HG03460 (cell line): ENCODE measurements around the gene APOB.

Experiments used
- ATAC-seq: cut with Tn5 transposase; IDR thresholded peaks from one replicate; pipeline ENCODE4 v1.9.1; 2021; ENCODE audit not compliant: unreplicated experiment

The APOB gene

DNA sequence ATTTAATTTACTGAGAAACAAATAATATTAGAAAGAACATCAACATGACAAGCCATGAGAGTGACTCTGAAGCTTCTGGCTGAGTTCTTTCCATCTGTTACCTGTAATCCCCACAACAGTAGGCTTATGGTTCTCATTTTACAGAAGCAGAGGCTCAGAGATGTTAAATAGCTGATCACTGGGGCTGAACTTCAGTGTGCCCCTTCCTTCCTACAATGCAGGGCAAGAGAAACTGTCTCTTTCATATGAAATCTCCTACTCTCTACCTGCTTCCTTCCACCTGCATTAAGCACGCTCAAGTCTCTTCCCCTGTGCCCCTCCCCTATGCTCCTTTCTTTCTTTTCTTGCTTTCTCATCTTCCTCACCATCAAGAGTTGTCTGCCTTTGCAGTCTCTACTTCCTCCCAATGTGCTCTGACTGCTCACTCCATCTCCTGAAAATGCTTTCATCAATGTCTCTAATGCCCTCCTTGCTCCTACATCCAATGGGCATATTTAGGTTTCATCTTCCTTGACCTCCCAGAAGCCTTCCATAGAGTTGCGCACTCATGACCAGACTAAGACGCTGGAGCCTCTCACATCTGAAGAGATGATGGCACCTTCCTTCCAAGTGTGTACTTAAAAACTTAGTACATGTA, 23.7 kb downstream of the APOB start:
- ATAC-seq, result no peak

DNA sequence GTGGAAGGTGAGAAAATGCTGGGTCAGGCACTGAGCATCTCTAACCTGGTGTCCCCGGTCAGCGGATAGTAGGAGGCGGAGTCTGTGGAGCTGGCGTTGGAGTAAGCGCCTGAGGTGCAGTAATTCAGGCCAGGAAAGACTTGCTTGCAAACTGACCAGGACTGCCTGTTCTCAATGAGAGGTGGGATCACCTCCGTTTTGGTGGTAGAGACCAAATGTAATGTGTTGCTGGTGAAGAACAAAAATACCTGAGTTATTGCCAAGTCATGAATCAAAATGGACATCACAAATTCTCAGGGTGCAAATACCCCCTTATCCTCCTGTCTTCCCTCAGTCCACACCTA, 24.2 kb downstream of the APOB start:
- ATAC-seq, result no peak

DNA sequence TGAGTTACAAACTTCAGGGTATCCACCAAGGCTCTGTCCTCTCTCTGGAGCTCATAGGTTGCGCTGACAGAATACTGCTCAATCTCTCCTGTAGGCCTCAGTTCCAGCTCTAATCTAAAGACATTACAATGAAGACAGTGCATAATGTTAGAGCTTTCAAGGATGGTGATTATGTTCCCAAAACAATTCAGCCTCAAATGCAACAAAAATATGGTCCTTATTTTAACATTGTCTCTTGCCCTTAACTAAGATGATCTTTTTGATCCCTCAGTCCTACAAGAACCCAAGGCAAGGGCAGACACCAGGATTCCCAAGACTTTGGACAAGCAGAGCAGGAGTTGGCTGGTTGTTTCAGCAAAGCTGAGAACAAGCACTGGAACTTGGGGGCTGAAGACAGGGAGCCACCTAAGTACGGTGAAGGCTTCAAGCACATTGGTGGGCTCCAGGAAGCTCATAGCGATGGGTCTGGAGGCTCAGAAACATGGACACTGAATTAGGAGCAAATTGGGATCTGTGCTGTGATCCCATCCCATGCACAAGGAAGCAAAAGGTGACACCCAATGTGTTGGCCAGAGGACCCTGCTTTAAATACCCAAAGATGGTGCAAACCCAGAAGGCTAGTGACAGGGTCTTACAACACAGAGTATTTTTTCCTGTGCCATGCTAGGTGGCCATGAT, 24.7 kb downstream of the APOB start:
- ATAC-seq, result no peak

DNA sequence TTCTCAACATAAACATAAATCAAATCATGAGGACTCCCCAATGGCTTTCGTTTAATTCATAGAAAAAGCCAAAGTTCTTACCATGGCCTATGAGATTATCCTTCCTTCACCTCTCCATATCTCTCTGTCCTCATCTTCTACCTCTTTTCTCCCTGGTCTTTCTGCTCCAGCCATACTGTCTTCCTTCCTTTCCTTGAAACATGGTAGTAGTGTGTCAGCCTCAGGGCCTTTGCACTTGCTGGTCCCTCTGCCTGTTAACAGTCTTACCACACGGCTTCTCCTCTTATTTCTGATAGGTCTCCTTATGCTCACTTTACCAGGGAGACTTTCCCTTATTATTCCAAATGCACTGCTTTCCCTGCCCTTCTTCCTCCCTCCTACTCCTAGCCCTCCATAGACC, 25.6 kb downstream of the APOB start:
- no peak for ATAC-seq

DNA sequence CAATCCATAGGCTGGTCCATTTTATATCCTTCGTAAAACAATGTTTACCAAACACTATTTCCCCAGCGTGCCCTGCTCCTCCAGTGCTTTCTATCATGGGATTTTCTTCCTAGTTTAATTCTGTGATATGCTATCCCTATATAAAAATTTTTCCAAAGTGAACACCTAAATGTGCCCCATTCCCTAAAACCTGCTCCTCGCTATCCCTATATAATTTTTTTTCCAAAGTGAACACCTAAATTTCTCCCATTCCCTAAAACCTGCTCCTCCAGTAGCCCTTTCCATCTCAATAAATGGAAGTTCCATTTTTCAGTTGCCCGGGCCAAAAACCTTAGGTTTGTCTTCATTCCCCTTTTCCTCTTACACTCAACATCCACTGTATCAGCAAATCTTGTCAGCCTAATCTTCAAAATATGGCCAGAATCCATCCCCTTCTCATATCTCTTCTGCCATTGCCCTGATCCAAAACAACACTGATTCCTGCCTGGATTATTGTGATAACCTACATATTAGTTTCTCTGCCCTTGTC, 26.1 kb downstream of the APOB start:
- ATAC-seq, result no peak

DNA sequence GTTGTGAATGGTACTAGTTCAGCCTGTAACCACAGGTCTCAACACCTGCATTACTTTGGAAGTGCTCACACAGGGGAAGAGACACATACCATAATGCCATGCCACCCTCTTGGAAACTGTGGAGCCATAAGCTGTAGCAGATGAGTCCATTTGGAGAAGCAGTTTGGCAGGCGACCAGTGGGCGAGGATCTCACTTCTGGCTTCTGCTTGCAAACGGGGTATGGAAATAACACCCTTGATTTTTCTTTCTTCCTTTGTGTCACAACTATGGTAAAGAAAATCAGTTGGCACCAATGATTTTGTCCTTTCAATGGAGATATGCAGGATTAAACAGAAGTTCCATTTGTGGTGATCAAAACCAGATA, 28.6 kb downstream of the APOB start:
- ATAC-seq, result no peak

DNA sequence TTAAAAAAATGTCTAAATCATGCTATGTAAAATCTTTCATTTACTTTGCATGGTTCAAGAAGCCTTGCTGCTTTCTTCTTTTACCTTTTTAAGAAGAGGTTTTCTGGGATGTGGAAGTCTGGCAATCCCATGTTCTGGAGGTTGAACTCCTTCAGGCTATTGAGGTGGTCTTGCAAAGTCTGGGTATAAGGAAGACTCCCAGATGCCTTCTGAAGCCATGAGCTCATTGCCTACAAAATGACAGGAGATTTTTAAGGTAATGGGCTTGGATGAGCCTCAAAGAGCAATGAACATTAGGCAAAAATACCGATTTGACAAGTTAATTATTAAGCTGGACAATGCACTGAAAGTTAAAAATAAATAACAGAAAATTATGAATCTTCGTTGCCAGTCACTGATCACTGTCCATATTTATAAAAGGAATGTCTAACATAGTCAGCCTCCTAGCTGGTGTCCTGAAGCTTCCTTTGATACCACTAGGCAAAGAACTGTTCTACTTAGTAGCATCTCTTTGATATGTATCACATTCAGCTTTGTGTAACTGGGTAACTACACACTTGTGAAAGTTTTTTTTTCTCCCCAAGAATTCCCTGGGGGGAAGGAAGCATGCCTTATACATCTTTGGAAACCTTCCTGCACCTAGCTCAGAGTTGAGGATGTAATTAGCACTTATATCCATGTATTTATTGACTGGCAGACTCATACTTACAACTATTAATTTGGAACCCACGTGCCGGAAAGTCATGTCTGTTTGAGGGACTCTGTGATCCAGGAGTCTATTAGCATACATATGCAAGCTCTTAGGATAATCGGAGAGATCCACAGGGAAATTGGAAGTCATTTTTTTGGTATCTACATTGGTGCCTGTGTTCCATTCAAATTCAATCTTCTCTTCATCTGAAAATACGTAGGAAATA, 29.3 kb downstream of the APOB start:
- ATAC-seq, result no peak

DNA sequence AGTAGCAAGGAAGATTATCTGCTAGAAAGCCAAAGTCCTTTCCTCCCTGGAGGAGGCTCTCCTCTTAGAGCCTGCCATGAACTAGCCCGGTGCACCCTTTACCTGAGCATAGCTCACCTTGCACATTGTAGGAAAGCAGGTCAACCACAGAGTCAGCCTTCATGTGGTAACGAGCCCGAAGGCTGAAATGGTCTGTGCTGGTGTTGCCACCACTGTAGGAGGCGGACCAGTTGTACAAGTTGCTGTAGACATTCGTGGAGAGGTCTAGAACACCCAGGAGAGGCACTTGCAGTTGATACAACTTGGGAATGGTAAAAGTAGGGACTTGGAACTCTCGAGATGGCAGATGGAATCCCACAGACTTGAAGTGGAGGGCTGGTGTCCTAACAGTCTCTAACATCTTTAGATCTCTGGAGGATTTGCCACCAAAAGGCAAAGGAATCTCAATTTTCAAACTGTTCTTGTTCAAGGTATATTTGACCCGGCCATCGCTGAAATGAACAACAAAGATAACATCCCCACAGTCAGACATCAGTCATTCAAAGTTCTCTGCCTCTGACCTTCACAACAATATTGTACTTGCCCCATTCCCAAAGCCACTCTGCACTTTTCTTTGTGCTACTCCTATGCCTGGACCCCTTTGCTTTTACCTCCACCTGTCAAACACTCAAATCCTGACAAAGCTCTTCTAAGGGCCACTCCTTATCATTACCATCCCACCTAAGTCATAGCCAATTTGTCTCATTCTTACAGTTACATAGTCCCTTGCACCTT, 30.6 kb downstream of the APOB start:
- no peak for ATAC-seq

DNA sequence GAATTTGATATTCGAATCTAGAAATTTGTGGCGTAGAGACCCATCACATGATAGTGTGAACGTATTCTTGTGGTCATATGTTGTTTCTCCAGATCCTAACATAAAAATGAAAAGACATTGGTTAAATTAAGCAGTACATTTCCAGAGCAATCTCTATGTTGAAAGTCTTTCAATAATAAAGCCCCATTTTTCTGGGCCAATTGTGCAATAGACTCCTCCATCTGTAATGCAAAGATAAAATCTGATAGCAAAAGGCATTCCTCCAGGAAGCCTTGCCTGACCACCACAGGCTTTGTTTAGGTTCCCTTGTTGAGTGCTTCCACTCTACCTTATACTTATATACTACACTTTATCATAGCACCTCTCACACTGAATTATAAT, 31.3 kb downstream of the APOB start:
- no peak for ATAC-seq

DNA sequence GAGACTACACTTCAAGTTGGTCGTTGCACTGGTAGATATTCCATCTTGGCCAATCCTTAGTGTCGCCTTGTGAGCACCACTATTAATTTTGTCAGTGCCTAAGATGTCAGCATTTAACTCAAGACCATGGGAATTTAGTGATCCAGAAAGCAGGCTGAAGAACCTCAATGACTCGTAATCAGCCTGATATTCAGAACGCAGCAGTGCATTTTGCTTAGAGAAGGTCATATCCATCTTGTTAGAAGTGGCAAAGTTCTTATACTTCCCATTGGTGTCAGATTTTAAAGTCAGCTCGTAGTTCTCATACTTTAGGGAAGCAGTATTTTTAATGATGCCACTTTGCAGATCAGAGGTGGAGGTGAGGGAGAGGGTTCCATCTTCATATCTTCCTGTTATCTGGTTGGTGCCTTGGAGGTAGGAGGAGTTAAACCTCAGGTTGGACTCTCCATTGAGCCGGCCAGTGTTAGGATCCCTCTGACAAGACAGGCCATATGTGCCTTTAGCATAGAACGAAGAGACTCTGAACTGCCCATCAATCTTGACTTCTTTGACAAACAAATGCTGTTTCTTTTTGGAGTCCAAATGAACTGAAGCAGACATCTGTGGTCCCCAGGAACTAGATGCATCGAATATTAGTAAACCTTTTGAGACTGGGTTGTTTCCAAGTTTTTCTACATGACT, 31.9 kb downstream of the APOB start:
- no peak for ATAC-seq

DNA sequence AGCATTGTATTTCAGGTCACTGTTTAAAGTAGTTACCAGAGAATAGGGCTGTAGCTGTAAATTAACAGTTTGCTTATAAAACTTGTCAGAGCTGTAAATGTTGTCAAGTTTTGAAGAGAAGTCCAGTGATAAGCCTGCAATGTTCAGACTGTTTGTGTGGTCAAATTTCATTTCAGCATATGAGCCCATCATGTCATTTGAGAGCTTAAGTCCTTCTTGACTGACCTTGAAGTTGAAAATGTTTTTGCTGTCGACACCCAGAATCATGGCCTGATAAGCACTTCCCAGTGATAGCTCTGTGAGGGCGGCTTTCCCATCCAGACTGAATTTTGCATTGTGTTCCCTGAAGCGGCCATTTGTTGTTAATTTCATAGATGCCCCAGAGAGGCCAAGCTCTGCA, 32.4 kb downstream of the APOB start:
- ATAC-seq, result no peak

DNA sequence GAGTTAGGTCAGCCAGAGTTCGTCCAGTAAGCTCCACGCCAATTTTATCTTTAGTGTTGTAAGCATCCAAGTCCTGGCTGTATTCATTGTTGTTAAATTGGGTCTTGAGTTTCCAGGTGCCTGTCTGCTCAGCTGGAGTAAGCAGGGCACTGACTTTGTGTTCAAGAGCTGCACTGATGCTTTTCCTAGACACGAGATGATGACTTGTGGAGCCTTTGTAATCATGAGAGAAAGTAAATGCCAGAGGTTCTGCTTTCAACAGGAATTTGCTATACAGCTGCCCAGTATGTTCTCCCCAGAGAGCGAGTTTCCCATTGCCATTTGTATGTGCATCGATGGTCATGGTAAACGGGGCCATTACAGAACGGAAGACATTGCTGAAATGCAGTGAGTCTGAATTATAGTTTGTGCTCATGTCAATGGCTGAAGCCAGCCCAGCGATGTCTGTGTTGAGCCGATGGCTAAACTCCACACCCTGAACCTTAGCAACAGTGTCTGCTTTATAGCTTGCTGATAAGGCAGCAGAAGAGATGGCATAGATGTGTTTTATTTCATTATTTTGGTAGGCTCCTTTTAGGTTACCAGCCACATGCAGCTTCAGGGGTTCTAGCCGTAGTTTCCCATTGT, 32.9 kb downstream of the APOB start:
- ATAC-seq, result no peak

DNA sequence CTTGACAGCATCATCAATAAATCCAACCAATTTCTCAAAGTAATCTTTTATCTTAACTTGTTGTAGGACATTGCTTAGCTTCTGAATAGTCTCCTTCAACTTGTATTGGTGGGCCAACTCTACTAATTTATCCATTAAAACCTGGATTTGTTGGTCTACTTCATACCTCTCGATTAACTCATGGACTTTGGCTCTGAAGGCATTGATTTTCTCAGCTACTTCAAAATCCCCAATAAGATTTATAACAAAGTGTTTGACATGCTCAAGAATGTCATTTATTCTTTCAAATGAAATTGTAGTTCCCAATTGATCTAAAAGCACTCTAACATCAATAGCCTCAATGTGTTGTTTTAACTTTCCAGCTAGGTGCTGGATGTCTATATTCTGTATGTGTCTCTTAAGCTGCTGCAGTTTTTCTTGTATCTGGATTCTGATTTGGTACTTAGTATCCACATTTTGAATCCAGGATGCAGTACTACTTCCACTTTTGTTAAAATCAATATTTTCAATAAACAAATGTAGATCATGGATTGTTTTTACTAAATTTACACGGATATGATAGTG, 34.1 kb downstream of the APOB start:
- ATAC-seq, result no peak

DNA sequence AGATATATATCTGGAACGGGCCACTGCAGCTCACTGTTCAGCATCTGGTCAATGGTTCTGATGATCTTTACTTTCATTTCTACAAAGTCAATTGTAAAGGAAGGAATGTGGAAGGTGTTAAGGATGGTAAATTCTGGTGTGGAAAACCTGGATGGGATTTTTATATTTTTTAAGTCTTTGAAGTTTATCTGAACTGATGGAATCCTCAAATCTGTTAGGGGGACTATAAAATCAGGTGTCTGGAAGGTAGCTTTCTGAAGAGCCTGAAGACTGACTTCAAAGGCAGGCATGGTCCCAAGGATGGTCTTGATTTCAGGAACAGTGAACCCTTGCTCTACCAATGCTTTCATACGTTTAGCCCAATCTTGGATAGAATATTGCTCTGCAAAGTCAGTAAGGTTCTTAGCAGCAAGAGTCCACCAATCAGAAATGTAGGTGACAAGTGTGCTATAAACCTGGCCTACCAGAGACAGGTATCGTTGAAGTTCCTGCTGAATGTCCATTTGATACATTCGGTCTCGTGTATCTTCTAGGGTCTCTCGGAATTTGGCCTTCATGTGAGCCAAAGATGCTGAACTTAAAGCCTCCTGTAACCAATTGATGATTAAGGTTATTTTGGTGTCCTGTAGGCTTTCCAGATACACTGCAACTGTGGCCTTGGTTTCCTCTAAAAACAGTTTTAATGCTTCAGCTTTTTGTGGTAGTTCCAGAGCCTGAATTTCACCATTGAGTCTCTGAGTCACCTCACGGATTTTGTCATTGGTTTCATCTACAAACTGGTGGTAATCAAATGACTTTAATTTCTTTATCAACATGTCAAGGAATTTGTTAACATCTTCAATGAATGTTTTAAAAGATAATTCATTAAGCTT, 34.8 kb downstream of the APOB start:
- ATAC-seq, result no peak

DNA sequence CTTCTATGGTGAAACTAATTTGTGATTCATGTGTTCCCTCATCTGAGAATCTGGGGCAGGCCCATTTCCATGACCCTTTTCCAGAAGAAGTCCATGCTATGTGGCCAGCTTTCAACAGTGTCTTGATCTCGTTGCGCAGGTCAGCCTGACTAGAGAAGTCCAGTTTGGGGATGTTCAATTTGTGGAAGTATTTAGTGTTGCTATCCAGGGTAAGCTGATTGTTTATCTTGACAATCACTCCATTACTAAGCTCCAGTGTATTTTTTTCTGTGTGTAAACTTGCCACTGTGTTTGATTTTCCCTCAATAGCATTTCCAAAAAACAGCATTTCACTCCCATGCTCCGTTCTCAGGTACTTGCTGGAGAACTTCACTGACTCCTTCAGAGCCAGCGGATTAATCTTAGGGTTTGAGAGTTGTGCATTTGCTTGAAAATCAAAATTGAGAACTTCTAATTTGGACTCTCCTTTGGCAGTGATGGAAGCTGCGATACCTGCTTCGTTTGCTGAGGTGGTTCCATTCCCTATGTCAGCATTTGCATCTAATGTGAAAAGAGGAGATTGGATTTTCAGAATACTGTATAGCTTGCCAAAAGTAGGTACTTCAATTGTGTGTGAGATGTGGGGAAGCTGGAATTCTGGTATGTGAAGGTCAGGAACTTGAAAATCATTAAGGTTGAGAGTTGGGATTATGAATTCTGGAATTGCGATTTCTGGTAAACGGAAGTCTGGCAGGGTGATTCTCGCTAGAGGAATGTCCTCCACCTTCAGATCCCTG, 35.7 kb downstream of the APOB start:
- no peak for ATAC-seq

DNA sequence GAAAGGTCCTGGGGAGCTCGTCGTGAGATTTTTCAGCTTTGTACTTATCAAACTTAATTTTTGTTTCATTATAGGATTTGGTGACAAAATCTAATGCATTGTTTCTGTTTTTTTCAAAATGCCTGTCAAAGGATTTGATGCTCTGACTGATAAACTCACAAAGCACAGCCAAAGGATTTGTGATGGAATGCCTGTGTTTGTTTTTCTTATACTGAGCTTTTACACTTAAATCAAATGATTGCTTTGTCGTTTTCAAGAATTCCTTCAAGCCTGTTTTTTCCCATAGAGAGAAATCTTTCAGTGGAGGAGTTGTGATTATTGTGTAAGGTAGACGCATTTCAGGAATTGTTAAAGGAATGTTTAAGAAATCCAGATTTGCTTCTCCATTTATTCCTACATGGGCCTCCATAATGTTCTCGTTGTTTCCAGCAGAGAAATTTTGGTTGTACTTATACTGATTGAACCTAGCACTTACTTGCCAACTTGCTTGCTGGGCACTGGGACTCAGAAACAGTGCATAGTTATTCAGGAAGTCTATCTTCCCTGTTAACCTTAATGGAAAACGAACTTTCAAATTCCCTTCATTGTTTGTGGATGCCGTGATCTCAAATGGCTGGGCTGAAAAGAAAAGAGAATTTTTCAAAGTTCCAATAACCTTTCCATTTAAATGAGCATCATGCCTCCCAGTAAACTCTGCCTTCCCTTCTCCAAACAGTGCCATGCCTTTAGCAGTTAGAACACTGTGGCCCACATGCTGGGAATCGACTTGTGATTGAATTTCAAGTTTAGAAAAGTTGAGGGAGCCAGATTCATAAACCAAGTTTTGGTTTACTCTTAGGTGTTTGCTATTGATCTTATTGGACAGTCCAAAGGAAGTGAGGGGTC, 36.5 kb downstream of the APOB start:
- ATAC-seq, result no peak

DNA sequence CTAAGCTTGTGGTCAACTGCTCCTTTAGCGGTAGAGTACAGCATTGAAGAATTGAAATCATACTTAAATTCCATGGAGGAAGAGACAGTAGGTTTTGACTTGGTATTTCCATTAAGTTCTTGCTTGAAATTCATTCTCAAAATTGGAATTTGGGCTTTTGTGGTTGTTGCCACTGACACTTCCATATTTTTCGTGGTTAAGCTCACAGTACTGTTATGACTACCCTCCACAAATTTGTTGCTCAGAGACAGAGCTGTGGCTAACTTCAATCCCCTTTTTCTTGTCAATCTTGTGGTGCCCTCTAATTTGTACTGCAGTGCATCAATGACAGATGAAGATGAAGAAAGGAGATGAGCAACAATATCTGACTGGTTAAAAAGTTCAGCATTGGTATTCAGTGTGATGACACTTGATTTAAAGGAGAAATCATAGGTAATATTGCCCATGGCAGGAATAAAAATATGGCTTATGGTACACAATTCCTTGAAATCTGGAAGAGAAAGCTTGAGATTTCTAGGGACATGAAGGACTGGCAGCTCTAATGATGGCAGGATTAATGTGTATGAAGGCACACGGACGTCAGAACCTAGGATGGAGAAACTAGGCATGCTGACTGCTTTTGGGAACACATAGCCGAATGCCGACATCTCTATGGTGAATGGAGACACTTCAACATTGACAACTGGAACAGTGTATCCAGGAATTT, 37.3 kb downstream of the APOB start:
- no peak for ATAC-seq
